Activated naive CD4-positive, alpha-beta T cell (primary cell): ENCODE data around the gene MRPS30.
"Not testable (repeated sequence)": the region's sequence is repeated elsewhere in the genome, so short reads cannot be mapped to it uniquely, and the experiment has no call there.

Source experiments
- DNase-seq, 4 experiments: peaks; one replicate each; lab custom pipeline; 2025; lab: John Stamatoyannopoulos, UW

The MRPS30 gene

DNA sequence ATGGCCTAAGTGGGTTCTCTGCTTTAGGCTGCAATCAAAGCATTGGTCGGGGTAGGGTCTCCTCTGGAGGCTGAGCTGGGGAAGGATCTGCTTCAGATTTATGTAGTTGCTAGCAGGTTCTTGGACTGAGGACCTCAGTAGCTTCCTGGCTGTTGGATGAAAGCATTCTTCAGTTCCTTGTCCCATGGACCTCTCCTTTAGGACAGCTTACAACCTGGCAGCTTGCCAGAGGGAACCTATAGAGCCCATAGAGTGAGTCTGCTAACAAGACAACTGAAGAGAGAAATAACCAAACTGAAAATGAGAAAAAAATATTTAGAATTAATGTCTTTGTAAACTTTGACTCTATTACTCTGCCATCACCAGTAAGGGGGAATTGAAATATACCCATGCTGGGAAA, 12.4 kb downstream of the MRPS30 start:
- DNase-seq, result no peak

DNA sequence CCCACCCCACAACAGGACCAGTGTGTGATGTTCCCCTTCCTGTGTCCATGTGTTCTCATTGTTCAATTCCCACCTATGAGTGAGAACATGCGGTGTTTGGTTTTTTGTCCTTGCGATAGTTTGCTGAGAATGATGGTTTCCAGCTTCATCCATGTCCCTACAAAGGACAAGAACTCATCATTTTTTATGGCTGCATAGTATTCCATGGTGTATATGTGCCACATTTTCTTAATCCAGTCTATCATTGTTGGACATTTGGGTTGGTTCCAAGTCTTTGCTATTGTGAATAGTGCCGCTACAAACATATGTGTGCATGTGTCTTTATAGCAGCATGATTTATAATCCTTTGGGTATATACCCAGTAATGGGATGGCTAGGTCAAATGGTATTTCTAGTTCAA, 15.9 kb downstream of the MRPS30 start:
- not testable (repeated sequence) for DNase-seq

DNA sequence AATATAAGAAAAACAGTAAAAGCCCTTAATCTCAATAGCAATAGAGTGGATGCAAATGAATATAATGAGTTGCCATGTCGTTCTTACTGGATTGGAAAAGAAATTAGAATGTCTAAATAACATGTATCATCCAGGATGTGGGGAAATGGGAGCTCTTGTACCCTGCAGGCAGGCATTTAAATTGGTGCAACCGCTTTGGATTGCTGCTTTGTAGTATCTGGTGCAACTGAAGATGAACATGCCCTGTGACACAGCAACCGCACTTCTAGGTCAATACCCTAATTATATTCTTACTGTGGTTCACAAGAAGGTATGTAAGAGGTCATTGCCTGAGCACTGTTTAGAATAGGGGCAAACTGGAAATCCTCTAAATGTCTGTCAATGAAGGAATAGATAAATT, 18.9 kb downstream of the MRPS30 start:
- no peak for DNase-seq

DNA sequence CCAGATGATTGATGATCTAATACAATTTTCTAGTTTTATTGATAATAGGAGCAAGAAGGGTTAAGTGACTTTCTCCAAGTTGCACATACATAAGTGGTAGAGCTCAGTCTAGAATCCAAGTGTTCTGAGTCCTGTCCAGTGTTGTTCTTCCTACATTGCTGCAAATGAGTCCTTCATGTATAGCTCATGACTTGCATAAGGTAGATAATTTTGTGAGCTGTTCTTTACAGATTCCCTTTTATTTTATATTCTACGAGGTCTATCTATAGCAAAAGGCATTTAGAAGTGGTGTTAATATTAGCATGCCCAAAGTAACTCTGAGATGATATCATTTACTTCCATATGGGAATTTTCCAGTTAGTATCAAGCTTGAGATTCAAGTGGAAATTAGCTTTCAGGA, 20.0 kb downstream of the MRPS30 start:
- no peak for DNase-seq

DNA sequence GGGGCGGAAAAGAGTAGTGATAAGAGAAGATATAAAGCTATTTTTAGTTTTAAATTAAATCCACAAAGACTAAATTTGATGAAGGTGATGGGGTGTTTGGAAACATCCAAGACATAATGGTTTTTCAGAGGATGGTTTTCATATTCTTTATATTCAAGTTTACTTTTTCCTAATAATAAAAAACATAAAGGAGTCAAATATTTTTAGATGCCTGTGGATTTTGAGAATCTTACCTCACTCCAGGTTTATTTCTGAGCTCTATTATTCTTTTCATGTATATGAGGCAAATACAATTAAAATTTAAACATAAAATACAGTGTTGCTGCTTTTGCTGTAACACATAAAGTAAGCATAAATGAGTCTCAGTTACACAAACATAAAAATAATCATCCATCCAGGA, 22.2 kb downstream of the MRPS30 start:
- DNase-seq, result no peak

DNA sequence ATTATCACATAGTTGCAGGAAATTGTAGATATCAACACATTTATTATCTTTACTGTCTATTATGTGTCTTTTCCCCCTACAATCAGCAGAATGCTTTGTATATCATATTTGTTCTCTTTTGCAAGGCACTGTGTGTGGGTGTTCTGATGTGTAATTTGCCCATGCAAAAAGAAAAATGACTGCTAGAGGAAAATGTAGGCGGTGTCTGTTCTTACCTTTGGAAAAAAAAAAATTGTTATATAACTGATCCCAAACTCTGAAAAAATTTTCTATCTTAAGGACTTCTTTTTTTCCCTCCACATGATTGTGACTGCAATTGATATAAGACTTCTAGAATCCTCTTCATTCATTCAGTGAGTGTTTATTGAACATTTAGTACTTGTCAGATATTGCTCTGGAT, 24.5 kb downstream of the MRPS30 start:
- DNase-seq, result no peak

DNA sequence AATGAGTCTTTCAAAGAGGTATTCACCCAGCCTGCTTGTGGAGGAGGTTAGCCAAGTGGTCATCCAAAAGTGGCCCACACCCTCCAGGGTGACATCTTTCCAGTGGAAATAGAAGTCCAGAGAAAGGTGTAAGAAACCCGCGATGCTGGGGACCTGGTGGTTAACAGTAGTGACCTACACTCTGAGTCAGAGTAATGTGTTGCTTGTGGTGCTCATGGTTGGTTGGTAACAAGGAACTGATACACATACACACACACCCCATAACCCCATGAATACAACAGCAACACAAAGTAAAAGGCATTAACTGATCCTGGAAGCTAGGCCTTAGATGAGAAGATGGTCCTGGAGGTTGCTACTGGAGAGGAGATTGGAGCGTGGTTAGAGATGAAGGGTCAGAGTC, 26.9 kb downstream of the MRPS30 start:
- DNase-seq, result no peak

DNA sequence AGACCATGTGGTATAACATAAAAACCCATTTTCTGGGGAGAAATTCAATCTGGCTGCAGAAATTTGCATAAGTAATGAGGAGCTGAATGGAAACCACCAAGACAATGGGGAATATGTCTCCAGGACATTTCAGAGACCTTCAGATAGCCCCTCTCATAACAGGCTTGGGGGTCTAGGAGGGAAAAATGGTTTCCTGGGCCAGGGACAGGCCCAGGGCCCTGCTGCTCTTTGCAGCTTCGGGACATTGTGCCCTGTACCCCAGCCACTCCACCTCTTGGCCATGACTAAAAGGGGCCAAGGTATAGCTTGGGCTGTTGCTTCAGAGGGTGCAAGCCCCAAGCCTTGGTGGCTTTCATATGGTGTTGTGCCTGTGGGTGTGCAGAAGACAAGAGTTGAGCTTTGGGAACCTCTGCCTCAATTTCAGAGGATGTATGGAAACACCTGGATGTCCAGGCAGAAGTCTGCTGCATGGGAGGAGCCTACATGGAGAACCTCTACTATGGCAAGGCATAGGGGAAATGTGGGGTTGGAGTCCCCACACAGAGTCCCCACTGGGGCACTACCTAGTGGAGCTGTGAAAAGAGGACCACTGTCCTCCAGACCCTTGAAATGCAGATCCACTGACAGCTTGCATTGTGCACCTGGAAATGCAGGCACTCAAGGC, 30.4 kb downstream of the MRPS30 start:
- no peak for DNase-seq

DNA sequence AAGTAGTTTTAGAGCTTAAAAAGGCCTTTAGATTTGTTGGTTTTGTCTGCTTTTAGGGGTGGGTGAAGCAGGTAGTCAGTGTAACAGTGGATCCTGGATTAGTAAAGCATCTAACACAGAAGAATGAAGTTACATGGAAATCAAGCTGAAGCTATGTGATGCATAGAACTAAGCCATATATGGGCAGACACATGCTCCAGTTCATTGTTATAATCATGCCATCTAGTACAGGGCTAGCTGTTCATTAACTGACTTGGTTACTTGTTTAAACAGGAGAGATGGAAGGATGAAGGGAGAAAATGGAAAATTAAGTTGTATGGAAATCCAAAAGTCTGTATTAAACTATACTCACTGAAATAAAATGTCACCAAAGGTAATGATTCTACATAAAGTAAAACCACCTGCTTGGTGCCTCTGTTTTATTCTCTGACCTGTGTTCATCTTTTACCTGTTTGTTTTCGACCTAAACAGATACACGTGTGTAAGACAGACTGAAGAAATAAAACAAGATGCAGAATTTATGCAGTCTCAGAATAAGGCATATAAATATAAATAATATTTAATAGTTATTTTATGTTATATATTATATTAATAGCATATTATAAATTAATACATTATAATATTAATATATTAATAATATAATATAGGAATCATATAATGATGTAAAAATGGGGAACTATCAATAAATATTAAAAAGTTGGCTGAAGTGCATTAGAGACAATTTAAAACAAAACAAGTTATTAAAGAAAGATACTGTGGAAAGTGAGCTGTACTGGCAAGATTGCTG, 33.9 kb downstream of the MRPS30 start:
- no peak for DNase-seq

DNA sequence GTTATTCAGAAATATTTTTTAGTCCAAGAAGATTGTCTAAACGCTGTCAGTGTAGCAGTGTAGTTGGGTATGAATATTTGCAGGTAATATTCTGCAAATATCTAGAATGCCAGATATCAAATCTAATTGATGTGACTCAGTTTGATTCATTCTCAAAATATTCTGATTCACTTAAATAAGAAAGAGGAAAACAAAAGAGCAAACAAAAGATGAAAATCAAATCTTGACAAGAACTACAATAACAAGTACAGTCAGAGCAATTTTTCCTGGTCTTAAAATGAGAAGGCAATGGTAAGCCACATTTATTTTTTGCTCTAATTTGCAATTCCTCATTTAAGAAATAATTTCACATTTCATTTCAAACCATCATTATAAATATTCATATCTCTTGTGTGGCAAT, 36.0 kb downstream of the MRPS30 start:
- DNase-seq, result no peak

DNA sequence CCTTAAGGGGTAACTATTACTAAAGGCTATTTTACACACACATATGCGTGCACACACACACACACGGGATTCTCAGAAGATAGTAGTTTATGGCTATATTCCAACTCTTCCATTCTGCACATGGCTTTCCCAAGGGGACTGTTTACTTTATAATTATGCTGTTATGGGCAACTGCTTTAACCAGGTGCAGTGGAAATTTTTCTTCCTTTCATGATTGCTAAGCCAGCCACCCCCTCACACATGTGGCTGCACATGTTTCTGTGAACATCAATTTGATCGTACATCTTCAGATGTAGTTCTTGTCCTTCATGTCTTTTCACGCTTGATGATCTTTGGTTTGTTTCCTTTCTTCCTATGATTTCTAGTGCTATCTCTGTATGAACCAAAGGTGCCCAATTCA, 37.0 kb downstream of the MRPS30 start:
- no peak for DNase-seq

DNA sequence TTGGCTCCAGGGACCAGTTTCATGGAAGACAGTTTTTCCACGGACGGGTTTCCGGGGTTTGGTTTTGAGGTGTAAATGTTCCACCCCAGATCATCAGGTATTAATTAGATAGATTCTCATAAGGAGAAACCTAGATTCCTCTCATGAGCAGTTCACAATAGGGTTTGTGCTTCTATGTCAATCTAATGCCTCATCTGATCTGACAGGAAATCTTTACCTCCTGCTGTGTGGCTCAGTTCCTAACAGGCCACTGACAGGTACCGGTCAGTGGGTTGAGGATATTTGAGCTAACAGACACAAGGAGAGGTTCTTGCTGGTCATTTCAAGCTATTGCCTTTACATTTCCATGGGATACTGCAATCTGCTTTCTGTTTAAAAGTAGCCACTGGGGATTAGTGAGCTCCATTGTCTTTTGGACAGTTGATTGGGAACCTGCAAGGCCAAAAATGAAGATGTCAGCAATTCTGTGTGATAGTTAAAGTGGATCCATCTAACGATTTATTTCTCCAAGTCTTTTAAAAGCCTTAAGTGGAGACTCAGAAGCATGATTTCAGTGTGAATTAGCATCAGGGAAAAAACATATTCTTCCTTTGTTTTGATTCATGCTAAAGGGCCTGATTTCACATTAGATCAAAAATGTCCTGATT, 38.6 kb downstream of the MRPS30 start:
- DNase-seq, result no peak

DNA sequence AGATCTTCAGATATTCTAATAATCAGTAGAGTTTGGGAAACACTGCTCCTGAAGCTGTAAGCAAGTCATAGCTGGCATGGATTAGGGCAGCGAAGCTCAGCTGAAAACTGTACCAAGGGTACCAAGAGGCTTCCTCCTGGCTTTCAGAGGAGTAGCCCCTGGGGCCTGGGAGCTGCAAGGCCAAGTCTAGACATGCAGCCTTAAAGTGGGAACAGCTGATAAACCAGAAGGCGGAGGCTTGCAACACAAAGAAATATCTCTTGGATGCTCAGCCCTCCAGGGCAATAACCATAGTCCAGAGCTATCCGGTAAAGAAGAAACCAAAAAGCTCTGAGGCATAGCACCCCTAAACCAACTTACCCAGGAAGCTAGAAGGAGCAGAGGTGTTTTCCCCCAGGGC, 51.5 kb downstream of the MRPS30 start:
- no peak for DNase-seq

DNA sequence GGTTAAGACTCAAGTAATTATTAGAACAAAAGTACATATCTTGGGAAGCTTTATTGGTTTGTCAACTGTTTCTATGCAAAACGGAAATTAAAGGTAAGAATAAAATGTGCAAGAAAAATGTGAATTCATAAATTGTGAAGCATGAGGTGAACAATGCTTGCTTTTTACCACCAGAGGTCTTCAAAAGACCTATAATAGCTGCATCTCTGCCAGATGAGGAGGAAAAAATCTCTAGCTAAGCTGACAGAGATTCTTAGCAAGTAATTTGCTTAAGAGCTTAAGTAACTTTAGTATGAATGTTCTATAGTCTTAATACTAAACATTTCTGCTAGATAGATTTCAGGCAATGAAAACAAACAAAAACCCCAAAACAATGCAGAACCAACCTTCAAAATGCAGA, 54.1 kb downstream of the MRPS30 start:
- DNase-seq, result no peak
